HFFc6 (cell line): ENCODE data around the gene OST4. TPM values are rescaled to one million over a fixed set of nuclear protein-coding genes. Genes with fewer than 3 reads are reported as not detected.

Experiments
- DNase-seq: peaks from one replicate; pipeline ENCODE4 v3.0.0-alpha.2; 2018
- H3K27ac Mint-ChIP-seq: 2 replicates; pipeline ENCODE4 v1.8.0; 2020; ENCODE audit warnings: mild to moderate bottlenecking, mixed read lengths
- H3K27me3 Mint-ChIP-seq: 2 replicates; pipeline ENCODE4 v1.8.0; 2021; ENCODE audit warnings: mild to moderate bottlenecking, moderate library complexity, mixed read lengths; ENCODE audit not compliant: insufficient read depth
- H3K36me3 Mint-ChIP-seq: 2 replicates; pipeline ENCODE4 v1.8.0; 2021; ENCODE audit warnings: low read depth, mixed read lengths
- H3K4me1 Mint-ChIP-seq: 2 replicates; pipeline ENCODE4 v1.8.0; 2020; ENCODE audit warnings: low read depth, mixed read lengths
- H3K4me3 Mint-ChIP-seq: 2 replicates; pipeline ENCODE4 v1.8.0; 2020; ENCODE audit warnings: mild to moderate bottlenecking, moderate library complexity, mixed read lengths
- H3K9me3 Mint-ChIP-seq: 2 replicates; pipeline ENCODE4 v1.8.0; 2020; ENCODE audit warnings: mild to moderate bottlenecking, mixed read lengths
- CTCF ChIP-seq: fragments of 200-600 bp; sonication (generic); IDR thresholded peaks from 2 replicates; pipeline ENCODE4 v1.5.0; 2021; ENCODE audit warnings: antibody characterized with exemption, mild to moderate bottlenecking
- total RNA-seq, 6 experiments: library from RNA; stranded (reverse); fragmentation: NEBNext Ultra II Directional; extraction: Animal tissue kit (Norgen Biotek cat#: 25700); gene quantifications; 2 replicates in 1 of 6; 3 replicates in 5 of 6; pipeline ENCODE4 v1.2.3, GENCODE V29; 2021

Gene OST4
- total RNA-seq, 6 experiments from 2014 or later, result 500 to 565 (median 548) TPM

GRCh38 chr2:27033253-27033852 is 38.1 kb downstream of the OST4 start:
- DNase-seq, result no peak

GRCh38 chr2:27032495-27033252 is 38.8 kb downstream of the OST4 start, which contains the start of gene TMEM214:
TMEM214 (plus strand) TSS chr2:27032965; CDS start chr2:27033016, 51 bp downstream.
- H3K36me3 Mint-ChIP-seq, result peaks cover 66% of the 10 kb centered on the region

More at GRCh38 chr2:27033253-27033852, 38.1 kb downstream of the OST4 start:
- peaks cover 50% of the 10 kb centered on the region for H3K4me1 Mint-ChIP-seq
- peaks cover 66% of the 10 kb centered on the region for H3K36me3 Mint-ChIP-seq
- H3K27me3 Mint-ChIP-seq, result peaks cover 9% of the 10 kb centered on the region
- H3K9me3 Mint-ChIP-seq, result no peaks in the 10 kb centered on the region
- peak overlapping the region; percentile 94 for H3K4me3 Mint-ChIP-seq
- TF ChIP-seq CTCF, result no peak
- H3K27ac Mint-ChIP-seq, result peak overlapping the region; percentile 89

DNA sequence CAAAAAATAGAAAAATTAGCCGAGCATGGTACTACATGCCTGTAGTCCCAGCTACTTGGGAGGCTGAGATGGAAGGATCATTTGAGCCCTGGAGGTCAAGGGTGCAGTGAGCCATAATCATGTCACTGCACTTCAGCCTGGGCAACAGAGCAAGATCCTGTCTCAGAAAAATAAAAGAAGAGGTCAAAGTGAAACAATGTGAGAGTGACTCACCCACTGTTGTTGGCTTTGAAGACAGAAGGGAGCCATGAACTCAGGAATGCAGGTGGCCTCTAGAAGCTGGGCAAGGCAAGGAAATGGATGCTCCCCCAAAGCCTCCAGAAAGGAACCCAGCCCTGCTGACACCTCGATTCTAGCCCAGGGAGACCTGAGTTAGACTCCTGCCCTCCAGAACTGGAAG is 42.4 kb downstream of the OST4 start:
- Mint-ChIP-seq H3K36me3 (peaks cover 42% of the 10 kb centered on the region), H3K27me3 (peaks cover 7% of the 10 kb centered on the region), H3K4me1 (peaks cover 40% of the 10 kb centered on the region), H3K4me3 (no peak overlapping the region), H3K27ac (no peak overlapping the region), H3K9me3 (no peaks in the 10 kb centered on the region)
- no peak for TF ChIP-seq CTCF
- DNase-seq, result no peak

More at GRCh38 chr2:27032495-27033252, 38.8 kb downstream of the OST4 start, which contains the start of gene TMEM214:
- Mint-ChIP-seq H3K27me3 (peaks cover 9% of the 10 kb centered on the region), H3K4me1 (peaks cover 50% of the 10 kb centered on the region), H3K9me3 (no peaks in the 10 kb centered on the region), H3K4me3 (peak within 1 kb of the TSS; percentile 94), H3K27ac (peak within 1 kb of the TSS; percentile 89)
- DNase-seq, result peak; percentile 82
- no peak; the same call in 1 of the 2 replicates for TF ChIP-seq CTCF

- peaks cover 33% of the 10 kb centered on the region for H3K4me1 Mint-ChIP-seq
- DNase-seq, result no peak
- H3K9me3 Mint-ChIP-seq, result no peaks in the 10 kb centered on the region
- H3K27ac Mint-ChIP-seq, result no peak overlapping the region
- TF ChIP-seq CTCF, result no peak
- peaks cover 5% of the 10 kb centered on the region for H3K27me3 Mint-ChIP-seq
- H3K4me3 Mint-ChIP-seq, result no peak overlapping the region
- peaks cover 32% of the 10 kb centered on the region for H3K36me3 Mint-ChIP-seq
Measured at GRCh38 chr2:27027211-27027651, 44.2 kb downstream of the OST4 start.

GRCh38 chr2:27025861-27026851 is 45.3 kb downstream of the OST4 start:
- Mint-ChIP-seq H3K4me1 (peaks cover 34% of the 10 kb centered on the region), H3K27me3 (peaks cover 5% of the 10 kb centered on the region), H3K4me3 (no peak overlapping the region), H3K27ac (no peak overlapping the region), H3K36me3 (peaks cover 24% of the 10 kb centered on the region), H3K9me3 (no peaks in the 10 kb centered on the region)
- no peak for TF ChIP-seq CTCF
- DNase-seq, result no peak
